Right lobe of liver (tissue), 4 donors: ENCODE measurements around the gene TIMM22.

ENCODE experiments used
- POLR2A ChIP-seq: fragments of 450-650 bp; IDR thresholded peaks from one replicate; pipeline ENCODE4 v1.6.1; 2017; ENCODE audit warnings: antibody characterized with exemption, mild to moderate bottlenecking
- TF ChIP-seq, protein P1 (sequence below), 4 donors: fragments of 200-600 bp in 3 of 4; fragments of 450-650 bp in 1 of 4; IDR thresholded peaks; one replicate each; pipeline versions ENCODE4 v1.5.1 to v1.8.0; 2016 to 2022; ENCODE audit warnings: antibody characterized with exemption in 4 of 4, mild to moderate bottlenecking in 2 of 4
- donor health status: DM: no; HTN: no; CAD: no.
- donor health status: DM: no; HTN: no; CAD: no.
- donor health status: DM: no; HTN: yes; CAD: no.

DNA sequence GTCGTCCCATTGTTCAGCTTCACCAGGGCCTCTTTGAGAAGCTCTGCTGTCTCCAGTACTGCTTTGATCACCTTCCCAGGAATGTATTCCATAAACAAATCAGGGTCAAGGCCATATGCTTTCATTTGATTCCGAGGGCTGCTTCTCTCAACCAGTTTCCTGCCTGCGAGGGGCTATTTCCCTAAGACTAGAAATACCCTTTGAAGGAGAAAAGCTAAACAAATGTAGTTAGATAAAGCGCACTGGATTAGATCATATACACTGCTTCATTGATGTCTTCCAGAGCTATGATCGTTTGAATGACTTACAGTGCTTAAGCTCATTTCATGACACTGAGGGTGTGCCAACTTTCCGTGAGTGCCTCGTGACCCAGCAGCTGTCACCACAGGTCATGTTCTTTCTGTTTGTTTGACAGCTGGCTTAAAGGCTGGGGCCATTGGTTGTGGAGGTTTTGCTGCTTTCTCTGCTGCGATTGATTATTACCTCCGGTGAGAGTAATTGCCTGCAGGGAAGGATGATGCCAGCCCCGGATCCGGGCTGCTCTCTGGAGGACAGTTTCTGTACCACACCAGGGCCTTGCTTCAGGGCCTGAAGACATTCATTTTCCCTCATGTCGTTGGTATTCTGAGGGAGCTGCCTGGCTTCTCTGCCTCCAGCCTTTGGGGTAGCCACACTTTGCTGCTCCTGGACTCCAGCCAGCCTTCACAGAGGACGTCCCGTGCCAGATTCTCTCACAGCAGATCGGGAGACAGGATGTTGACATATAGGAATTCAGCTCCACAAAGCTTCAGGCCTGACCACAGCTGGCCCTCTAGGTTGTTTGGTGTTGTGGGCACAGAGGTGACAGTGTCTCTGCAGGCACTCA lies 3.9 kb downstream of the TIMM22 start:
- TF ChIP-seq, protein P1, sequence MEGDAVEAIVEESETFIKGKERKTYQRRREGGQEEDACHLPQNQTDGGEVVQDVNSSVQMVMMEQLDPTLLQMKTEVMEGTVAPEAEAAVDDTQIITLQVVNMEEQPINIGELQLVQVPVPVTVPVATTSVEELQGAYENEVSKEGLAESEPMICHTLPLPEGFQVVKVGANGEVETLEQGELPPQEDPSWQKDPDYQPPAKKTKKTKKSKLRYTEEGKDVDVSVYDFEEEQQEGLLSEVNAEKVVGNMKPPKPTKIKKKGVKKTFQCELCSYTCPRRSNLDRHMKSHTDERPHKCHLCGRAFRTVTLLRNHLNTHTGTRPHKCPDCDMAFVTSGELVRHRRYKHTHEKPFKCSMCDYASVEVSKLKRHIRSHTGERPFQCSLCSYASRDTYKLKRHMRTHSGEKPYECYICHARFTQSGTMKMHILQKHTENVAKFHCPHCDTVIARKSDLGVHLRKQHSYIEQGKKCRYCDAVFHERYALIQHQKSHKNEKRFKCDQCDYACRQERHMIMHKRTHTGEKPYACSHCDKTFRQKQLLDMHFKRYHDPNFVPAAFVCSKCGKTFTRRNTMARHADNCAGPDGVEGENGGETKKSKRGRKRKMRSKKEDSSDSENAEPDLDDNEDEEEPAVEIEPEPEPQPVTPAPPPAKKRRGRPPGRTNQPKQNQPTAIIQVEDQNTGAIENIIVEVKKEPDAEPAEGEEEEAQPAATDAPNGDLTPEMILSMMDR (IDR thresholded peaks at IDR 0.05): no peak
- no peak for TF ChIP-seq POLR2A
